Sigmoid colon (tissue), 3 donors: ENCODE data around the gene CTNNBL1.

Experiments used
- POLR2A ChIP-seq, 2 donors: fragments of 450-650 bp; IDR thresholded peaks; one replicate each; pipeline ENCODE4 v1.6.1; 2016; ENCODE audit warnings: antibody characterized with exemption in 2 of 2, mild to moderate bottlenecking in 2 of 2, moderate library complexity in 2 of 2
- TF ChIP-seq, protein P1 (sequence below), 4 experiments: fragments of 450-650 bp in 3 of 4; fragments of 200-600 bp in 1 of 4; IDR thresholded peaks; one replicate each; pipeline ENCODE4 v1.5.1; 2016 to 2019; ENCODE audit warnings: antibody characterized with exemption in 4 of 4, mild to moderate bottlenecking in 3 of 4, moderate library complexity in 2 of 4

DNA sequence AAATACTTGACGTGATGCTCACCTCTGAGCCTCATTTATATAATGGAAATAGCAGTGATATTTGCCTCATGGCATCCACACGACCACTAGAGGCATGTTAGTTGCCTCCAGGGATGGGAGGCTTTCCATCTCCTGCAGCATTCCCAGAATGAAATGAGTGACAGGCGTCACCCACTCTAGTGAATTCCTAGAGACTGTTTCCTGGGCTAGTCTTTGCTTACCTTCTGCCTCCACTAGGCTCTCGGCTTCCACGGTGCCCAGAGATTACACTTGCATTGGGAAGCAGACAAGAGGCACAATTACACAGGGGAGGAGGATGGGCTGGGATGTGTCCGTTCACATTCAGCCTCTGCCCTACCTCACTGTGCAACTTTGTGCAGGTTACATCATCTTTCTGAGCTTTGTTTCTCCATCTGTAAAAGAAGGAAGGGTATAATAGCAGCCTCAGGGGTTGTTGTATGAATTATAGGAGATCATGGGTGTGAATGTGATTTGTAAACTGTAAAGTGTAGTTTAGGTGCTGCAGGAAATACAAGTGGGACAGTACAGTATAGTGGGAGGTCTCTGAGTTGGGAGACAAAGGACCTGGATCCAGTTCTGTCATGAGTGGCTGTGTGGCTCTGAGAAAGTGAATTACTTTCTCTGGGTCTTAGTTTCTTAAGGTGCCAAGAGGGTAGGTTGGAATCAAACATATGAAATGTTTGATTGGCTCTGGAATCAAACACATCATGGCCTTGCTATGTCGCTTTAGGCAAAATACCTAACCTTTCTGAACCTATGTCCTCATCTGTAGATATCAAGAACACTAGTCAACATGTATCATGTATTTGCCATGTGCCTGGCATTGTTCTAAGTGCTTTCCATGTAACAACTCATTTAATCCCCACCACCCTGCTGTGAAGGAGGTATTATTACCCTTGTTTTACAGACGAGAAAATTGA, 205.5 kb downstream of the CTNNBL1 start:
- no peak for TF ChIP-seq POLR2A (IDR thresholded peaks at IDR 0.05)
- TF ChIP-seq, protein P1, sequence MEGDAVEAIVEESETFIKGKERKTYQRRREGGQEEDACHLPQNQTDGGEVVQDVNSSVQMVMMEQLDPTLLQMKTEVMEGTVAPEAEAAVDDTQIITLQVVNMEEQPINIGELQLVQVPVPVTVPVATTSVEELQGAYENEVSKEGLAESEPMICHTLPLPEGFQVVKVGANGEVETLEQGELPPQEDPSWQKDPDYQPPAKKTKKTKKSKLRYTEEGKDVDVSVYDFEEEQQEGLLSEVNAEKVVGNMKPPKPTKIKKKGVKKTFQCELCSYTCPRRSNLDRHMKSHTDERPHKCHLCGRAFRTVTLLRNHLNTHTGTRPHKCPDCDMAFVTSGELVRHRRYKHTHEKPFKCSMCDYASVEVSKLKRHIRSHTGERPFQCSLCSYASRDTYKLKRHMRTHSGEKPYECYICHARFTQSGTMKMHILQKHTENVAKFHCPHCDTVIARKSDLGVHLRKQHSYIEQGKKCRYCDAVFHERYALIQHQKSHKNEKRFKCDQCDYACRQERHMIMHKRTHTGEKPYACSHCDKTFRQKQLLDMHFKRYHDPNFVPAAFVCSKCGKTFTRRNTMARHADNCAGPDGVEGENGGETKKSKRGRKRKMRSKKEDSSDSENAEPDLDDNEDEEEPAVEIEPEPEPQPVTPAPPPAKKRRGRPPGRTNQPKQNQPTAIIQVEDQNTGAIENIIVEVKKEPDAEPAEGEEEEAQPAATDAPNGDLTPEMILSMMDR (IDR thresholded peaks at IDR 0.05) = no peak
